D721Med (cell line): Measurements from ENCODE around the gene S1PR3.

Experiments
- DNase-seq: peaks from one replicate; pipeline ENCODE4 v3.0.0; 2011; ENCODE audit warnings: low spot score; ENCODE audit not compliant: insufficient read length
- FAIRE-seq: peaks from 2 replicates; lab custom pipeline; 2011; peaks lifted over from hg19 to GRCh38; lab: Jason Lieb, UNC
- TF ChIP-seq, protein P1 (sequence below): IDR thresholded peaks from 2 replicates; pipeline ENCODE4 v1.5.1; 2012; ENCODE audit warnings: mild to moderate bottlenecking, control low read depth; ENCODE audit not compliant: insufficient read depth; ENCODE audit errors: missing control alignments

The S1PR3 gene

DNA sequence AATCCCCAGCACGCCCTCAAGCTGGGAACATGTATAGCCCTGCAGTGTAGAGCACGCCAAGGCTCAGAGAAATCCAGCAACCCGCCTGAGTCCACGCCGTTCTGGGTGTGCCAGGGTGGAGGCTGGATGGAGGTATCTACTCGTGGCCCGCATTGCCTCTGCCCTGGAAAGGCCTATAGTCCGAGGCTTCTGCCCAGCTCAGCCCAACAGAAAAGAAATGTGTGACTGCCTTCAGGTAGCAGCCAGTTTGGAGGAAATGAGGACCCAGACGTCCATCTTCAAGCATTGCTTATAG lies 18.2 kb downstream of the S1PR3 start:
- TF ChIP-seq, protein P1, sequence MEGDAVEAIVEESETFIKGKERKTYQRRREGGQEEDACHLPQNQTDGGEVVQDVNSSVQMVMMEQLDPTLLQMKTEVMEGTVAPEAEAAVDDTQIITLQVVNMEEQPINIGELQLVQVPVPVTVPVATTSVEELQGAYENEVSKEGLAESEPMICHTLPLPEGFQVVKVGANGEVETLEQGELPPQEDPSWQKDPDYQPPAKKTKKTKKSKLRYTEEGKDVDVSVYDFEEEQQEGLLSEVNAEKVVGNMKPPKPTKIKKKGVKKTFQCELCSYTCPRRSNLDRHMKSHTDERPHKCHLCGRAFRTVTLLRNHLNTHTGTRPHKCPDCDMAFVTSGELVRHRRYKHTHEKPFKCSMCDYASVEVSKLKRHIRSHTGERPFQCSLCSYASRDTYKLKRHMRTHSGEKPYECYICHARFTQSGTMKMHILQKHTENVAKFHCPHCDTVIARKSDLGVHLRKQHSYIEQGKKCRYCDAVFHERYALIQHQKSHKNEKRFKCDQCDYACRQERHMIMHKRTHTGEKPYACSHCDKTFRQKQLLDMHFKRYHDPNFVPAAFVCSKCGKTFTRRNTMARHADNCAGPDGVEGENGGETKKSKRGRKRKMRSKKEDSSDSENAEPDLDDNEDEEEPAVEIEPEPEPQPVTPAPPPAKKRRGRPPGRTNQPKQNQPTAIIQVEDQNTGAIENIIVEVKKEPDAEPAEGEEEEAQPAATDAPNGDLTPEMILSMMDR: no peak
- FAIRE-seq: no peak

DNA sequence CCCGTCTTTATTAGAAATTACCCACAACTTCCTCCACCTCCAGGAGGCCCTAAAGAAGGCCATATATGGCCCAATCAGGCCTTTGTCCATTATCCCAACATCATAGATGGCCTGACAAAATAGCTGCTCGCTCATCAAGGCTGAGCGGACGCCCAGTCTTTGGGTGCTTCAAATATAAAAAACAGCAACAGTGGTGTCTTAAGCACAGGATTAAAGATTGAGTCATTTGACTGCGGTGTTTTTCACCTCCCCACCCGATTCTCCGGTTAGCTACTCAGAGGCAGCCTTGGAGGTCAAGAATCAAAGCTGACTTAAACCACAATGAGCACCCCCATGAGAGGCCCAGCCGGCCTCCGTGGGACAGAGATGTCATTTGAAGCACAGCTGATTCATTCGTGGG lies 18.8 kb downstream of the S1PR3 start:
- TF ChIP-seq, protein P1: no peak
- no peak for DNase-seq
- no peak for FAIRE-seq

More for the DNA sequence above, 18.2 kb downstream of the S1PR3 start:
- DNase-seq: no peak

DNA sequence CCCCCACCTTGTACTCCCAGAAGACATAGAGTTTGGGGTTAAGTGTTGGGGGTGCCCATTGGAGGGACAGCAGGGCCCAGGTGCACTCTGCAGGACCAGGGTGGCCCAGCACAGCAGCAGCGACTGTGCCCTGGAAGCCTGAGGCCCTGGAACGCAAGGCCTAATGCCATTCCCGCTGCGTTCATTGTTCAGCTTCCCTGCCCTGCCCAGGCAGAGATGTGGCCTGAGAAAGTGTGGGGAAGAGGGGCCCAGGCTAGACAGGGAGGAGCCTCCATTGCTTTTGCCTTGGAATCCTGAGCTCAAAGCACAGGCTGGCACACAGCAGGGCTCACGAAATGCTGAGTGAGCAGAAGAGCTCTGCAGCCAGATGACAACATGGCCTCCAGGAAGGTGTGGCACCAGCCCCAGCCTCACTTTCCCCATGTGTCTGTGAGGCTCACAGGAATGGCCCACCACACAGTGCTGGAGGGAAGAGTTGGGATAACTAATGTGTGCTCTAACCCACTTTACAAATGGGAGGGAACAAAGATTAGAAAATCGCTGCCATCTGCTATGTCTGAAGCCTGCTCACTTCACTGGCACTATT lies 19.4 kb downstream of the S1PR3 start:
- DNase-seq (no peak), FAIRE-seq (no peak)
- TF ChIP-seq, protein P1: no peak

DNA sequence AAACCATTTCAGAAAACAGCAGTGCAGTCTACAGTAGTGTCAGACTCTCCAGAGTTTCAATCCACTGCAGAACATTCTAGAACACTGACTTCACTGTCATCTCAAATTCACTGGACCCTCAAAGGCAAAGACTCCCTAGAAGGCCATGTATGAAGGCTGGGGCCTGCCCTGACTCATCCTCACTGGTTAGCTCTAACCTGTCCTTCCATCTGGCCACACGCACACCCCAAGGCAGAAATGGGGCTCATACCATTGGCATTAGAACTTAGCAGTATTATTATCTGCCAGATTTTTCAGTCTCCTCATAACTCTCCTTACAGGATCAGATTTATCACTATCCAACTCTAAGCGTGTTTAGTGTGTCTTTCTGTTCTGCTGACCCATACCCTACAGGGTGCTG lies 20.4 kb downstream of the S1PR3 start:
- no peak for FAIRE-seq
- DNase-seq: no peak

DNA sequence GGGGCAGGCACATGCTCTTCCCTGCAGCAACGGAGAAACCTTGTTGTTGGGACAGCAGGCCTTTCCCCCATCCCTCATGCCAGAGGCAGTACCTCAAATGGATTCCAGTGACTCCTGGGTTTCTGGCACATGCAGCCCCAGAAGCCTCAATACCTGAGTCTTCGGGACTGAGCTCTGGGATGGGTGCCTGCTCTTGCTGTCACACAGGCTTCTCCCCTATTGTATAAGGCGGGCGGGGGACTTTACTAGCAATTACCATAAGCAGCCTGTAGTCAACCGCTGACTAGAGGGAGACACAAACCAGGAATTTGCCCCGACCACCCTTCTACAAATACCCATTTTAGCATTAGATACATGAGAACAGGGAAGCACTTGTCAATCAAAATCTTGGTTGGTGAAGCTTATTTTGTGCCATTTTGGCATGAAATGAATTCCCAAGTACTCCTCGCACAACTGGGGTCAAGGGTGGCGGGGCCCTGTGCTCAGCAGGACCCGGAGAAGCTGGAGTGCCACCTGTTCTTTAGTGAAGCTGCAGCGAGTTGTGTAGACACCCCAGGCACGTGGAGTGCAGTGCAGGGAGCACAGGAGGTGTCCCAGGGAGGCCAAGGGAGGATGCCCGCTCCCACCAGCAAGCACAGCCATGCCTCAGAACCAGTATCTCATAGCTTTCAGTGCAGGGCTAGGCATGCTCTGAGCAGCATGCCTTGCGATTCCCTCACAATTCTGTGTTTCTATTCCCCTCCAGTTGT lies 21.2 kb downstream of the S1PR3 start:
- DNase-seq (no peak), FAIRE-seq (no peak)
- TF ChIP-seq, protein P1: no peak

More for the DNA sequence above, 20.4 kb downstream of the S1PR3 start:
- TF ChIP-seq, protein P1: no peak

DNA sequence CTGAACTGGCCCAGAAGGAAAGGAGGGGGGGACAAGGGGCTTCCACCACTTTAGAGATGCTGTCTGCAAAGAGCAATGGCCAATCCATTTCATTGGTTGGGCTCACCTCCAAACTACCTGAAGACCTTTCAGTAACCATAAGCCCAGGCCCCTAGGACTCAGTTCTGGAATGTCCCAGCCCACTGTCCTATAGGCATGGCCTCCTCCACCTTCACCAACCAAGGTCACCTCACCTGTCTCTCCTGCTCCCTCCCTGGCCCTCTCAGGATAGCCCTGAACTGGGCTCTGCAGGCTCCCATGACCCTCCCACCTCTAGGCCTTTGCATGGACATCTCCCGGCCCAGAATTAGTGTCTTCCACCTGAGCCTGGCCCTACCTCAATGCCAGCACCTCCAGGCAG lies 22.4 kb downstream of the S1PR3 start:
- no peak for FAIRE-seq
- TF ChIP-seq, protein P1: no peak
- no peak for DNase-seq

DNA sequence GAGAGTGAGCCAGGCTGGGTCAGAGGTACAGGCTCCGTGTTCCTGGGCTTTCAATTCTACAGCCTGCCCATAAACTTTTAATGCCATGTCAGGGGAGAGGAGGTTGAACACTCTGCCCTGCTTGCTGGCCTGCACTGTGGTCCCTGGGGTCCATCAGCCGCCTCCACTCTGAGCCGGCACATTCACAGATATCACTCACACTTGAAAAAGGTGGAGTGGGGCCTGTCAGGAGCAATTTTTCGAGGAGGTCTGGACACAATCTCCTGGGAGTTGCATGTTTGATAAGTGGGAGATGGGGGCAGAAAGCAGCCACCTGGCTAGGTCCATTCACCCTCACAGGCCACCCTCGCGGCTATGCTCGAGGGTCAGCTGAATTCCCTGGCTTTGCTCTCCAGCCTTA lies 22.9 kb downstream of the S1PR3 start:
- TF ChIP-seq, protein P1: no peak
- DNase-seq: no peak
- no peak for FAIRE-seq
